Activated naive CD8-positive, alpha-beta T cell treated with anti-CD3 and anti-CD28 coated beads, Interleukin-2, amount 10 ng/mL, durations not matched to agents 7 days and 5 days (primary cell): ENCODE measurements around the gene GSC2. TPM values are rescaled to one million over a fixed set of nuclear protein-coding genes. Genes with fewer than 3 reads are reported as not detected.

Experiments used
- ATAC-seq: fragments of 150-1000 bp; cut with Tn5 transposase; one replicate; pipeline ENCODE4 v1.10.0; 2021; ENCODE audit warnings: low read depth, moderate library complexity
- POLR2A ChIA-PET: fragments of 350-600 bp; sonication (Branson Sonifier 250); formaldehyde crosslinking; loops from one replicate; lab custom pipeline; 2021; ENCODE audit warnings: antibody characterized with exemption; lab: Charles Lee
- DNase-seq: peaks from one replicate; pipeline ENCODE4 v3.0.0; 2021
- H3K27ac Mint-ChIP-seq: one replicate; pipeline ENCODE4 v1.8.0; 2022; ENCODE audit warnings: mild to moderate bottlenecking, mixed read lengths
- H3K27me3 Mint-ChIP-seq: one replicate; pipeline ENCODE4 v1.8.0; 2022; ENCODE audit warnings: mild to moderate bottlenecking, moderate library complexity, mixed read lengths
- H3K36me3 Mint-ChIP-seq: one replicate; pipeline ENCODE4 v1.8.0; 2021; ENCODE audit warnings: mild to moderate bottlenecking, mixed read lengths
- H3K4me1 Mint-ChIP-seq: one replicate; pipeline ENCODE4 v1.8.0; 2021; ENCODE audit warnings: mixed read lengths
- H3K4me3 Mint-ChIP-seq: one replicate; pipeline ENCODE4 v1.8.0; 2022; ENCODE audit warnings: mild to moderate bottlenecking, moderate library complexity, mixed read lengths
- H3K9me3 Mint-ChIP-seq: one replicate; pipeline ENCODE4 v1.8.0; 2021; ENCODE audit warnings: mixed read lengths
- total RNA-seq, 2 experiments: library from RNA; stranded (reverse); gene quantifications; one replicate each; pipeline ENCODE4 v1.2.3, GENCODE V29; 2021

The GSC2 gene
- total RNA-seq, 2 experiments from 2014 or later, result not detected

- no peak for ATAC-seq
- Mint-ChIP-seq H3K4me1 (peaks cover 16% of the 10 kb centered on the region), H3K4me3 (no peak overlapping the region), H3K36me3 (no peaks in the 10 kb centered on the region), H3K9me3 (no peaks in the 10 kb centered on the region), H3K27ac (no peak overlapping the region), H3K27me3 (peaks cover 6% of the 10 kb centered on the region)
- DNase-seq, result no peak
- POLR2A ChIA-PET, result interaction anchor here (1.3 kb wide), 1 partner anchor 297 kb away, joined by 4 read pairs; the partner anchor contains the start of gene CDC45
These were observed 32.5 kb upstream of the GSC2 start for GRCh38 chr22:19182472-19183157.

DNA sequence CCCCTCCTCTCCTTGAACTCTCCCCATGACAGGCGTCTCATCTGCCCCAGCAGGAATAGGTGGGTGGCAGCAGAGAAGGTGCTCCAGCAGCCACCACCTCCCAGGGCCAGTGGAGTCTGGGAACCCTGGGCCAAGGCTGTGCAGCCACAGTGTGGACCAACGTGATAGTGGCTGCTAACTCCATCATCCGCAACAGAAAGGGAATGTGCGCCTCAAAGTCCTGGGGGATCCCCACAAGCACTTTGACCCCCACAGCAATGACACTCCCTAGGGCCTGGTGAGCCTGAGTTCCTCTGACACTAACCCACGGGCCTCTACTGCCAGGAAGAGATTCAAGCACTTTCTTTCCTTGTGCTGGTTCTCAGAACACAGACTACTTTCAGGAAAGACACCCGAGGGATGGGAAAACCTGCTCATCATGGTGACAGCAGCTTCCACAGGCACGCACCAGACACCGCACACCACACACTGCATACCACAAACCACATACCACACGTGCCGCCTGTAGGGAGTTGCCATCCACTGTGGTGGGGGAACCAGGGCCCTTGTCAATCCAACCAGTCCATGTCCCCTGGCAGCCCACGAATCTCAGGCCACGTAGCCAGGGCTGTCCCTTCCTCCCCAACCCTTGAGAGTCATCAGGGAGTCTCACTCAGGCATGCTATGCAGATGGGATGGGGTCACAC, 31.8 kb upstream of the GSC2 start:
- Mint-ChIP-seq H3K4me3 (no peak overlapping the region), H3K4me1 (peaks cover 16% of the 10 kb centered on the region), H3K27ac (peak overlapping the region; percentile 48), H3K36me3 (no peaks in the 10 kb centered on the region), H3K27me3 (peaks cover 6% of the 10 kb centered on the region), H3K9me3 (no peaks in the 10 kb centered on the region)
- no peak for DNase-seq
- POLR2A ChIA-PET, result no interaction called here
- ATAC-seq, result no peak

DNA sequence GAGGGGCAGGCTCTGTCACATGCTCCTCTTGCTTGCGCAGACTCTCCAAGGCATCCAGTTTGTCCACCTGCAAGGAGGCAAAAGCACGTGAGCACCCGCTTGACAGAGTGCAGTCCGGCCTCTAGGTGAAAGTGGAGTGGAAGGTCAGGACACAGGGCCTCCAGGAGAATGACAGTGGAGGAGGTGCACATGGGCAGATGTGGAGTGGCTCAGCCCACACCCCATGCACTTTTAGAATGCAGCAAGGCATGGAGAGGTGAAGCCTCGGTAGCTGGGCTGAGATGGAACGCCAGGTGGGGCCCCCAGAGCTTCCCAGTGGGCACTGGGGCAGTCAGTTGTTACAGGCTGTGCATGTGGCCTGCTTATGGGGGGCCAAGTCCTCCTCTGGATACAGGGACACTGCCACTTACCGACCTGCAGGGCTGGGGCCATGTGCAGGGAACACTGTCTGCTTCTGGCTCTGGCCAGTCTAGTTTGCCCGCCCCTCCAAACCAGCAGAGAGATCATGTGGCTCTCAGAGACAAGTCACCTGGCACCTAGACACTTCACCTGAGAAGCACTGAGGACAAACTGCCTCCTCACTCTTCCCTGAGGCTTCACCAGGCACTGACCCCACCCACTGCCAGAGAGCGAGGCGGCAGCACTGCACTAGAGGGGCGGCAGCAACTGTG, 30.8 kb upstream of the GSC2 start:
- no peaks in the 10 kb centered on the region for H3K36me3 Mint-ChIP-seq
- H3K27ac Mint-ChIP-seq, result no peak overlapping the region
- peaks cover 20% of the 10 kb centered on the region for H3K4me1 Mint-ChIP-seq
- H3K9me3 Mint-ChIP-seq, result no peaks in the 10 kb centered on the region
- peaks cover 6% of the 10 kb centered on the region for H3K27me3 Mint-ChIP-seq
- POLR2A ChIA-PET, result no interaction called here
- DNase-seq (no peak), ATAC-seq (no peak)
- H3K4me3 Mint-ChIP-seq, result no peak overlapping the region

DNA sequence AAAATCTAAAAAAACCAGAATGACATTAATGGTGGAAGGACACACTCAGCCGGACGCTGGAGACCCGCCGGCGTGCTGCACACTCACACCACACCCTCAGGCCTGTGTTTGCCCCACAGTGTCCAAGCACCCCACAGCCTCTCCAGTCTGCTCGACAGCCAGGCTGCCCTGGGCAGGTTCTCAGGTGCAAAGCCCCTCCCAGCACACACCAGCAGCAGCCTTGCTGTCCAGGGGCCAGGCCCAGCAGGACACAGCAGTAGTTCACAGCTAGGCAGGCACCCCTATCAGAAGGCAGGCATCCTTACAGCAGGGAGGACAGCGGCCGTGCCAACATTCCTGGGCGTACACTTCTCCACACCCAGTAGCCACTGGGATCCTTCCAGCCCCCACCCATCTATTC, 30.1 kb upstream of the GSC2 start:
- no peak overlapping the region for H3K27ac Mint-ChIP-seq
- H3K4me1 Mint-ChIP-seq, result peaks cover 22% of the 10 kb centered on the region
- H3K27me3 Mint-ChIP-seq, result peaks cover 6% of the 10 kb centered on the region
- ATAC-seq (no peak), DNase-seq (no peak)
- H3K4me3 Mint-ChIP-seq, result no peak overlapping the region
- H3K36me3 Mint-ChIP-seq, result no peaks in the 10 kb centered on the region
- H3K9me3 Mint-ChIP-seq, result no peaks in the 10 kb centered on the region
- POLR2A ChIA-PET, result interaction anchor here (3.3 kb wide), 1 partner anchor 36 kb away, joined by 12 read pairs; the partner anchor contains the start of gene ESS2

DNA sequence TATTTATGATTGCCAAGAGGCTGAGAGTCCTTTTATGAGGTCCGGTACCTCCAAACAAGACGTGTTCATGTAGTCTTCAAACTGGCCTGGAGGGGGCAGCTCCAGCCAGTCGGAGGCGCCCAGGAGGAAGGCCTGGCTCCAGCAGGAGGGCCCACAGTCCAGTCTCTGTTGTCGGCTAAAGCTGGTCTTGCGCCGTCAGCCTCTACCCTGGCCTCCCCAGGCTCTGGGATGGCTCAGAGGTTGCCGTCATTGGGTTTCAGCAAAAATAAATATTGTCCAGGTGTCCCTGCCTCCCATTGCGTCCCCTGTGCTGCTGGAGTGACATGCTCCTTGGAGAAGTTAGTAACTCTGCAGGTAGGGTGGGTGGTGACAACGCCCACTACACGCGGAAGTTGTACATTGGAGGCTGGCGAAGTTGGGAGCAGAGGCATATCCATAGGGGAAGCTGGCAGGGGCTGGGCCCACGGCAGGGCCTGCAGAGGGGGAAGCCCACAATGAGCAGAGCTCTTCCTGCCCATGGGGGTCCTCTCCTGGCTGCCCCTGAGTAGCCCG, 29.5 kb upstream of the GSC2 start:
- DNase-seq, result no peak
- Mint-ChIP-seq H3K36me3 (no peaks in the 10 kb centered on the region), H3K9me3 (no peaks in the 10 kb centered on the region), H3K4me3 (peak overlapping the region; percentile 80), H3K27ac (peak overlapping the region; percentile 54), H3K27me3 (peaks cover 6% of the 10 kb centered on the region), H3K4me1 (peaks cover 22% of the 10 kb centered on the region)
- POLR2A ChIA-PET, result interaction anchor here (1.2 to 3.3 kb wide), 2 partner anchors 35 to 58 kb away, joined by 5 to 12 read pairs; partner anchors contain the start of genes DGCR2 and ESS2
- peak; percentile 41 for ATAC-seq

- ATAC-seq (peak; percentile 79), DNase-seq (peak; percentile 94)
- peaks cover 22% of the 10 kb centered on the region for H3K4me1 Mint-ChIP-seq
- H3K9me3 Mint-ChIP-seq, result no peaks in the 10 kb centered on the region
- H3K27ac Mint-ChIP-seq, result peak within 1 kb of the TSS; percentile 48
- POLR2A ChIA-PET, result interaction anchor here (0.9 to 3.3 kb wide), 6 partner anchors 10 to 302 kb away, joined by 3 to 12 read pairs (median 4); partner anchors contain the start of genes CDC45, DGCR2 and ESS2
- H3K4me3 Mint-ChIP-seq, result peak within 1 kb of the TSS; percentile 80
- no peaks in the 10 kb centered on the region for H3K36me3 Mint-ChIP-seq
- peaks cover 6% of the 10 kb centered on the region for H3K27me3 Mint-ChIP-seq
These were observed 28.8 kb upstream of the GSC2 start, which contains the start of gene SLC25A1 for GRCh38 chr22:19178657-19179496. TSS of gene SLC25A1 (minus strand) at chr22:19178736. CDS start at chr22:19178673, 63 bp downstream.

DNA sequence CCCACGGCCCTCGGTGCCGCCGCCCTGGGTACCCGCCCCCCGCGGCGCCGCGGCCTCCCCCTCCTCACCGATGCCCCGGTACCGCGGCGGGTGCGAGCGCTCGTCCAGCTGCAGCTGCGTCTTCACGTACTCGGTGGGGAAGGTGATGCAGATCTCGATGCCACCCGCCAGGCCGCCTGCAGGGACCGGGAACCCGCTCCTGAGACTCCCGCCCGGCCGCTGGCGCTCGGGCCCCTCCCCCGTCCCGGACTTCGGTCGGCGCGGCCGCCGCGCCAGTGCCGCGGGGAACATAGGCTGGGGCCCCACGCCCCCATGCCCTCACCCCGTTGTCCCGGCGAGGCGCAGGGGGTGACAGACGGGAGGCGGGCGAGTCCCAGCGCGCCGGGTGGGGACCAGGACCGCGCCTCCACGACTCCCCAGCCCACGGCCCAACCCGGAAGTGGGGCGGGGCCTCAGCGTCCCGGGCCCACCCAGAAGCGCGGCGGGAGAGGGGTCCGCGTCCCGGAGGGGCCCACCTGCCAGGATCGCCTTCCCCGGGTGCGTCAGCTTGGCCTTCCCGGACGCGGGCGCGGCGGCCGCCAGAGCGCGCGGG, 28.1 kb upstream of the GSC2 start:
- DNase-seq, result no peak
- POLR2A ChIA-PET, result interaction anchor here (0.9 to 3.3 kb wide), 6 partner anchors 9 to 302 kb away, joined by 3 to 12 read pairs (median 4); partner anchors contain the start of genes CDC45, DGCR2 and ESS2
- H3K4me3 Mint-ChIP-seq, result peak overlapping the region; percentile 71
- peak; percentile 52 for ATAC-seq
- H3K27ac Mint-ChIP-seq, result no peak overlapping the region
- H3K36me3 Mint-ChIP-seq, result no peaks in the 10 kb centered on the region
- H3K9me3 Mint-ChIP-seq, result no peaks in the 10 kb centered on the region
- H3K27me3 Mint-ChIP-seq, result peaks cover 6% of the 10 kb centered on the region
- H3K4me1 Mint-ChIP-seq, result peaks cover 26% of the 10 kb centered on the region

DNA sequence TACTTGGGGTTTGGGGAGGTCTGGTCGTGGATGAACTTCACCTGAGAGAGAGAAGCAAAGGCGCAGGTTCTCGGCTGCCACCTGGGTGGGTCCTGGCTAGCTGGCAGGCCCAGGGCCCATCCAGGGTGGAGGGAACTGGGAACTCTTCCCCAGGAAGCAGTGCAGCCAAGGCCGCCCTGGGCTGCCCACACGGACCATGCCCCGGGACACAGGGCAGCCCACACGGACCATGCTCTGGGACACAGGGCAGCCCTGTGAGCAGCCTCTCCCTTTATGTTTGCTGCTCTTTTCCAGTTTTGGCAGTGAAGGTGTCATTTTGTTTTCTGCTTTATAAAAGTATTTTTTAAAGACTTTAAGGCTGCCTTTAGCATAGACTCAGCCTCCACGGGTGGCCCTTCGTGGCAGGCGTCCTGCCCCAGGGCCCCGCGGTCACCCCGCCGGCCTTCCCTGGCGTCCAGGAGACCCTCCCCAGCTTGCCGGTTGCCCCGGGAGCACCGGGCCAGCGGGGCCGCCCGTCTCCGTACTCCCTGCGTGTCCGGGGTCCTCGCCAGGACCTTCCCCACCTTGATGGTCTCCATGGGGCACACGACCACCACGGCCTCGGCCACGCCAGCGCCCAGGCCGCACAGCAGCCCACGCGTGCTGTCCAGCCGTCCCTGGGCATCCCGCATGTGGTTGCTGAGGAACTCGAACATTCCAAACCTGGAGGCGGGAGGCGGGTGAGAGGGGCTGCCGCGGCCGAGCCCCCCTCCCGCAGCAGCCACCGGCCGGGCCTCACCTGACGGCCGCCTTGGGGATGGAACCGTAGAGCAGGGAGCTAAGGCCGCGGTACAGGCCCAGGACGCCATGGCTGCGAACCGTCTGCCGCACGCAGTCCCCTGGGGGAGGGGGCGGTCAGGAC, 27.3 kb upstream of the GSC2 start:
- Mint-ChIP-seq H3K36me3 (no peaks in the 10 kb centered on the region), H3K27ac (peak overlapping the region; percentile 48), H3K4me1 (peaks cover 31% of the 10 kb centered on the region), H3K4me3 (peak overlapping the region; percentile 64), H3K9me3 (no peaks in the 10 kb centered on the region), H3K27me3 (peaks cover 6% of the 10 kb centered on the region)
- POLR2A ChIA-PET, result interaction anchor here (0.6 to 3.3 kb wide), 4 partner anchors 8 to 360 kb away, joined by 4 to 12 read pairs (median 4); partner anchors contain the start of gene ESS2
- DNase-seq (no peak), ATAC-seq (no peak)

GRCh38 chr22:19176732-19177131, 26.6 kb upstream of the GSC2 start:
- peak overlapping the region; percentile 59 for H3K4me3 Mint-ChIP-seq
- H3K36me3 Mint-ChIP-seq, result no peaks in the 10 kb centered on the region
- peak overlapping the region; percentile 38 for H3K27ac Mint-ChIP-seq
- H3K4me1 Mint-ChIP-seq, result peaks cover 29% of the 10 kb centered on the region
- peaks cover under 1% of the 10 kb centered on the region for H3K27me3 Mint-ChIP-seq
- no peak for ATAC-seq
- no peaks in the 10 kb centered on the region for H3K9me3 Mint-ChIP-seq
- no peak for DNase-seq
- POLR2A ChIA-PET, result interaction anchor here (0.6 kb wide), 1 partner anchor 361 kb away, joined by 4 read pairs; no protein-coding TSS in a partner anchor

- no peaks in the 10 kb centered on the region for H3K36me3 Mint-ChIP-seq
- H3K27me3 Mint-ChIP-seq, result no peaks in the 10 kb centered on the region
- peak overlapping the region; percentile 56 for H3K27ac Mint-ChIP-seq
- H3K4me3 Mint-ChIP-seq, result peak overlapping the region; percentile 57
- POLR2A ChIA-PET, result interaction anchor here (0.7 kb wide), 1 partner anchor 19 kb away, joined by 3 read pairs; no protein-coding TSS in a partner anchor
- H3K9me3 Mint-ChIP-seq, result no peaks in the 10 kb centered on the region
- ATAC-seq (no peak), DNase-seq (no peak)
- peaks cover 26% of the 10 kb centered on the region for H3K4me1 Mint-ChIP-seq
These were observed 26.1 kb upstream of the GSC2 start for GRCh38 chr22:19176175-19176643.

GRCh38 chr22:19175602-19176174, 25.6 kb upstream of the GSC2 start:
- H3K4me1 Mint-ChIP-seq, result peaks cover 26% of the 10 kb centered on the region
- no peak overlapping the region for H3K27ac Mint-ChIP-seq
- peaks cover 1% of the 10 kb centered on the region for H3K27me3 Mint-ChIP-seq
- H3K9me3 Mint-ChIP-seq, result no peaks in the 10 kb centered on the region
- POLR2A ChIA-PET, result interaction anchor here (0.7 to 1.3 kb wide), 2 partner anchors 8 to 19 kb away, joined by 3 to 5 read pairs; no protein-coding TSS in a partner anchor
- no peaks in the 10 kb centered on the region for H3K36me3 Mint-ChIP-seq
- ATAC-seq, result no peak
- H3K4me3 Mint-ChIP-seq, result peak overlapping the region; percentile 57
- no peak for DNase-seq
